IPS-15b (cell line): Measurements from ENCODE around the gene OR6C76.

ENCODE experiments used
- H3K27me3 ChIP-seq: one replicate; pipeline ENCODE4 v1.6.1; 2013; ENCODE audit warnings: low read length; ENCODE audit not compliant: control insufficient read depth, insufficient read depth
- H3K36me3 ChIP-seq: one replicate; pipeline ENCODE4 v1.6.1; 2013; ENCODE audit warnings: low read length; ENCODE audit not compliant: control insufficient read depth, insufficient read depth
- H3K4me1 ChIP-seq: one replicate; pipeline ENCODE4 v1.6.1; 2013; ENCODE audit warnings: mild to moderate bottlenecking, low read length; ENCODE audit not compliant: control insufficient read depth, insufficient read depth
- H3K4me3 ChIP-seq: one replicate; pipeline ENCODE4 v1.5.1; 2013; ENCODE audit warnings: low read depth, low read length
- H3K9ac ChIP-seq: one replicate; pipeline ENCODE4 v1.6.1; 2013; ENCODE audit warnings: low read depth, mild to moderate bottlenecking, low read length
- H3K9me3 ChIP-seq: one replicate; pipeline ENCODE4 v1.6.1; 2013; ENCODE audit warnings: mild to moderate bottlenecking, low read length; ENCODE audit not compliant: control insufficient read depth, insufficient read depth

The OR6C76 gene

DNA sequence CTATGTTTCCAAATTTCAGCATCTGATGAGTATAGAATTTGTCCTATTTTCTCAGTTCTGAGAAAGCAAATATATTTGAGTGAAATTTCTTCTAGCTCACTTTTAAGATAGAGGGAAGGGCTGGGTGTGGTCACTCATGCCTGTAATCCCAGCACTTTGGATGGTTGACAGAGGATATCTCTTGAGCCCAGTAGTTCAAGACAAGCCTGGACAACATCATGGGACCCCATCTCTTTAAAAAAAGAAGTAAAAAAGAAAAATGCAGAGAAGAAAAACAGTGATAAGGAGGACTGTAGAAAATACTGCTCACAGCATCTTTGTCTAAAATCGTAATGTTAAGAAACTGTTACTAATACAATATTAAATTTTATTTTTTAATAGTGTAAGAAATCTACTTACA is 46.2 kb downstream of the OR6C76 start:
- Histone ChIP-seq H3K27me3 (no peaks in the 10 kb centered on the region), H3K4me3 (no peak overlapping the region), H3K4me1 (no peaks in the 10 kb centered on the region), H3K9me3 (no peaks in the 10 kb centered on the region), H3K9ac (no peak overlapping the region), H3K36me3 (no peaks in the 10 kb centered on the region)
